SJSA1 (cell line): ENCODE measurements around the gene CLN6. TPM values are rescaled to one million over a fixed set of nuclear protein-coding genes. Genes with fewer than 3 reads are reported as not detected.

Experiments
- DNase-seq, 2 experiments: peaks; one replicate each; pipeline ENCODE4 v3.0.0-alpha.2; 2015 to 2020; ENCODE audit warnings: low spot score in 2 of 2, low read depth in 1 of 2
- H3K27ac ChIP-seq: fragments of 250-450 bp; sonication (Bioruptor Pico); 2 replicates; pipeline ENCODE4 v1.5.1; 2020; ENCODE audit warnings: mild to moderate bottlenecking, moderate library complexity
- H3K27me3 ChIP-seq: fragments of 250-450 bp; sonication (Bioruptor Pico); replicated peaks from 2 replicates; pipeline ENCODE4 v1.5.1; 2020; ENCODE audit warnings: mild to moderate bottlenecking, moderate library complexity
- H3K36me3 ChIP-seq: fragments of 250-450 bp; sonication (Bioruptor Pico); 2 replicates; pipeline ENCODE4 v1.5.1; 2020; ENCODE audit warnings: mild to moderate bottlenecking
- H3K4me1 ChIP-seq: fragments of 250-450 bp; sonication (Bioruptor Pico); replicated peaks from 2 replicates; pipeline ENCODE4 v1.6.1; 2021; ENCODE audit warnings: mild to moderate bottlenecking
- H3K4me3 ChIP-seq: fragments of 250-450 bp; sonication (Bioruptor Pico); 2 replicates; pipeline ENCODE4 v1.5.1; 2020; ENCODE audit warnings: mild to moderate bottlenecking
- H3K9me3 ChIP-seq: fragments of 250-450 bp; sonication (Bioruptor Pico); replicated peaks from 2 replicates; pipeline ENCODE4 v1.5.1; 2020; ENCODE audit warnings: mild to moderate bottlenecking
- total RNA-seq: library from RNA; depleted of rRNA; stranded (reverse); fragments of >200 nt; shearing (Covaris generic); gene quantifications from 2 replicates; pipeline ENCODE4 v1.2.3, GENCODE V29; 2014

The CLN6 gene
- total RNA-seq, 1 experiment from 2014 or later: 30.3 TPM

- Histone ChIP-seq H3K27ac (no peak overlapping the region), H3K4me3 (no peak overlapping the region)
Observed at GRCh38 chr15:68210821-68211655, 18.5 kb downstream of the CLN6 start.

GRCh38 chr15:68210409-68210756 is 19.1 kb downstream of the CLN6 start:
- Histone ChIP-seq H3K4me3 (no peak overlapping the region), H3K27ac (no peak overlapping the region)
- no peak for DNase-seq

More at GRCh38 chr15:68210821-68211655, 18.5 kb downstream of the CLN6 start:
- H3K9me3 ChIP-seq: no peaks in the 10 kb centered on the region
- peak in 1 of 2 experiments; percentile 65 for DNase-seq
- H3K27me3 ChIP-seq: no peaks in the 10 kb centered on the region
- H3K4me1 ChIP-seq: peaks cover 7% of the 10 kb centered on the region
- peaks cover 48% of the 10 kb centered on the region for H3K36me3 ChIP-seq

GRCh38 chr15:68209735-68210408 is 19.7 kb downstream of the CLN6 start:
- H3K36me3 ChIP-seq: peaks cover 47% of the 10 kb centered on the region
- peaks cover 7% of the 10 kb centered on the region for H3K4me1 ChIP-seq
- H3K27me3 ChIP-seq: no peaks in the 10 kb centered on the region
- no peak for DNase-seq
- H3K27ac ChIP-seq: no peak overlapping the region
- H3K4me3 ChIP-seq: no peak overlapping the region
- H3K9me3 ChIP-seq: no peaks in the 10 kb centered on the region

More at GRCh38 chr15:68210409-68210756, 19.1 kb downstream of the CLN6 start:
- Histone ChIP-seq H3K27me3 (no peaks in the 10 kb centered on the region), H3K9me3 (no peaks in the 10 kb centered on the region), H3K4me1 (peaks cover 7% of the 10 kb centered on the region), H3K36me3 (peaks cover 51% of the 10 kb centered on the region)

- H3K9me3 ChIP-seq: no peaks in the 10 kb centered on the region
- no peak overlapping the region for H3K27ac ChIP-seq
- peaks cover 47% of the 10 kb centered on the region for H3K36me3 ChIP-seq
- H3K4me3 ChIP-seq: no peak overlapping the region
- no peak for DNase-seq
- H3K4me1 ChIP-seq: peaks cover 7% of the 10 kb centered on the region
- H3K27me3 ChIP-seq: no peaks in the 10 kb centered on the region
Observed at GRCh38 chr15:68209272-68209671, 20.3 kb downstream of the CLN6 start.

- DNase-seq: no peak
Observed at GRCh38 chr15:68208636-68209240, 20.8 kb downstream of the CLN6 start.

GRCh38 chr15:68208136-68208535 is 21.4 kb downstream of the CLN6 start:
- no peak overlapping the region for H3K27ac ChIP-seq

More at GRCh38 chr15:68208636-68209240, 20.8 kb downstream of the CLN6 start:
- Histone ChIP-seq H3K27me3 (no peaks in the 10 kb centered on the region), H3K4me3 (no peak overlapping the region), H3K27ac (no peak overlapping the region), H3K9me3 (no peaks in the 10 kb centered on the region), H3K4me1 (peaks cover 7% of the 10 kb centered on the region), H3K36me3 (peaks cover 45% of the 10 kb centered on the region)

GRCh38 chr15:68207176-68207935 is 22.2 kb downstream of the CLN6 start:
- no peaks in the 10 kb centered on the region for H3K27me3 ChIP-seq
- H3K4me3 ChIP-seq: no peak overlapping the region
- DNase-seq: no peak
- H3K27ac ChIP-seq: no peak overlapping the region
- H3K9me3 ChIP-seq: no peaks in the 10 kb centered on the region
- H3K4me1 ChIP-seq: peaks cover 7% of the 10 kb centered on the region
- peaks cover 45% of the 10 kb centered on the region for H3K36me3 ChIP-seq

More at GRCh38 chr15:68208136-68208535, 21.4 kb downstream of the CLN6 start:
- H3K9me3 ChIP-seq: no peaks in the 10 kb centered on the region
- DNase-seq: no peak
- H3K36me3 ChIP-seq: peaks cover 45% of the 10 kb centered on the region
- H3K4me3 ChIP-seq: no peak overlapping the region
- peaks cover 7% of the 10 kb centered on the region for H3K4me1 ChIP-seq
- no peaks in the 10 kb centered on the region for H3K27me3 ChIP-seq

GRCh38 chr15:68206711-68207151 is 22.8 kb downstream of the CLN6 start:
- Histone ChIP-seq H3K27ac (no peak overlapping the region), H3K27me3 (no peaks in the 10 kb centered on the region), H3K4me3 (no peak overlapping the region), H3K36me3 (peaks cover 40% of the 10 kb centered on the region), H3K4me1 (peaks cover 7% of the 10 kb centered on the region), H3K9me3 (no peaks in the 10 kb centered on the region)
- DNase-seq: no peak

GRCh38 chr15:68205954-68206539 is 23.5 kb downstream of the CLN6 start:
- no peak overlapping the region for H3K4me3 ChIP-seq
- no peak for DNase-seq
- H3K36me3 ChIP-seq: peaks cover 34% of the 10 kb centered on the region
- H3K27me3 ChIP-seq: no peaks in the 10 kb centered on the region
- H3K9me3 ChIP-seq: no peaks in the 10 kb centered on the region
- H3K27ac ChIP-seq: no peak overlapping the region
- peaks cover 6% of the 10 kb centered on the region for H3K4me1 ChIP-seq

- Histone ChIP-seq H3K27me3 (no peaks in the 10 kb centered on the region), H3K9me3 (no peaks in the 10 kb centered on the region), H3K36me3 (peaks cover 31% of the 10 kb centered on the region), H3K27ac (no peak overlapping the region), H3K4me1 (peaks cover 4% of the 10 kb centered on the region), H3K4me3 (no peak overlapping the region)
- DNase-seq: no peak
Observed at GRCh38 chr15:68205558-68205944, 24.0 kb downstream of the CLN6 start.

- peaks cover 29% of the 10 kb centered on the region for H3K36me3 ChIP-seq
- H3K4me3 ChIP-seq: no peak within 1 kb of the TSS
- no peak within 1 kb of the TSS for H3K27ac ChIP-seq
- H3K27me3 ChIP-seq: no peaks in the 10 kb centered on the region
- no peaks in the 10 kb centered on the region for H3K9me3 ChIP-seq
- DNase-seq: no peak
- peaks cover 9% of the 10 kb centered on the region for H3K4me1 ChIP-seq
Observed at GRCh38 chr15:68204776-68205557, 24.6 kb downstream of the CLN6 start, which contains the start of gene CALML4. TSS of gene CALML4 (minus strand) at chr15:68205332. CDS start at chr15:68205247, 85 bp downstream.

GRCh38 chr15:68204361-68204760 is 25.2 kb downstream of the CLN6 start:
- Histone ChIP-seq H3K4me3 (no peak overlapping the region), H3K36me3 (peaks cover 26% of the 10 kb centered on the region), H3K27ac (no peak overlapping the region), H3K27me3 (no peaks in the 10 kb centered on the region), H3K9me3 (no peaks in the 10 kb centered on the region), H3K4me1 (peaks cover 9% of the 10 kb centered on the region)
- no peak for DNase-seq
